Adipose tissue (tissue), 3 donors: Measurements from ENCODE around the gene CABYR. TPM values are rescaled to one million over a fixed set of nuclear protein-coding genes. Genes with fewer than 3 reads are reported as not detected.

Source experiments
- H3K27ac ChIP-seq: one replicate; pipeline ENCODE4 v1.5.1; 2013; ENCODE audit warnings: low read depth, low read length
- WGBS, 3 donors: extraction: QIAGEN DNeasy Blood & Tissue Kit; methylation state at CpG; one replicate each; pipeline ENCODE4 v1.1.7; 2013; 5-methylcytosine and 5-hydroxymethylcytosine counted together
- polyA plus RNA-seq, 3 donors: library from polyadenylated mRNA; stranded (reverse); fragments of 200-250 nt; gene quantifications; one replicate each; pipeline ENCODE4 v1.2.3, GENCODE V29; 2013
- donor health status: healthy with polysubstance abuse.
- donor health status: Bipolar disorder and iron deficiency.
- donor health status: healthy.

CABYR gene
- polyA plus RNA-seq, 3 donors = 0.21 to 1.3 (median 0.90) TPM

DNA sequence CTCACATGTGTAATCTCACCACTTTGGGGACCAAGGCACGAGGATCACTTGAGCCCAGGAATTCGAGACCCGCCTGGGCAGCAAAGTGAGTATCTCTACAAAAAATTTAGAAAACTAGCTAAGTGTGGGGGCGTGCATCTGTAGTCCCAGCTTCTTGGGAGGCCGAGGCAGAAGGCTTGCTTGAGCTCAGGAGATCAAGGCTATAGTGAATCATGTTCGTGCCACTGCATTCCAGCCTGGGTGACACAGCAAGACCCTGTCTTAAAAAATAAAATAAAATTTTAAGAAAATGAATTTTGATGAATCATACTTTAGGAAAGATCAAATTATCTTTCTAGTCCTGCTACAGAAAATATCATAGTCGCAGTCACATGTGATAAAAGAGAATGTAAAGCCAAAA, 46.9 kb downstream of the CABYR start:
- no peak overlapping the region for H3K27ac ChIP-seq
- WGBS, 3 donors = 96% methylated on average over 7 of the region's 7 CpGs

DNA sequence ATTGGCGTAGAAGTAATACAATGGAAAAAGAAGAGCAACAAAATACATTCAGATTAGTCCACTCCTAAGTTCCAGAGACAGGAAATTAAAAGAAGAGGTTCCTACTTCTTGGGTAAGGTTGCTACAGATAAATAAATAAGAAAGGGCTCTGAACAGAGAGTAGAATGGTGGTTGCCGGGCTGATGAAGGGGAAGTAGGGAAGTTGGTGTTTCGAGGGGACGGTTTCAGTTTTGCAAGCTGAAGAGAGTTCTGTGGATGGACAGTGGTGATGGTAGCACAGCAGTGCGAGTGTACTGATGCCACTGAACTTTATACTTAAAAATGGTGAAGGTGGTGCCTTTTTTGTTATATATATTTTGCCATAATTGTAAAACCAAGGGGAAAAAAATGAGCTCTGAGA, 48.2 kb downstream of the CABYR start:
- WGBS, 3 donors = 66 to 93% (median 75%) methylated on average over 5 of the region's 5 CpGs
- H3K27ac ChIP-seq = no peak overlapping the region

- WGBS, 3 donors = 69 to 84% (median 70%) methylated on average over 1 of the region's 1 CpG
- H3K27ac ChIP-seq = no peak overlapping the region
These were observed 48.8 kb downstream of the CABYR start for GRCh38 chr18:24187689-24188088.

- H3K27ac ChIP-seq = no peak overlapping the region
- WGBS, 3 donors = 64 to 85% (median 73%) methylated on average over 5 of the region's 5 CpGs
These were observed 49.3 kb downstream of the CABYR start for GRCh38 chr18:24188120-24188519.

GRCh38 chr18:24189007-24189528, 50.2 kb downstream of the CABYR start:
- no peak overlapping the region for H3K27ac ChIP-seq

GRCh38 chr18:24189664-24190346, 50.9 kb downstream of the CABYR start:
- WGBS, 3 donors = 94% methylated on average over 15 of the region's 15 CpGs
- H3K27ac ChIP-seq = no peak overlapping the region

More at GRCh38 chr18:24189007-24189528, 50.2 kb downstream of the CABYR start:
- WGBS, 3 donors = 58 to 75% (median 64%) methylated on average over 6 of the region's 6 CpGs

GRCh38 chr18:24190590-24190989, 51.7 kb downstream of the CABYR start:
- no peak overlapping the region for H3K27ac ChIP-seq
- WGBS, 3 donors = 76 to 85% (median 83%) methylated on average over 2 of the region's 2 CpGs

- WGBS, 3 donors = 85 to 90% (median 90%) methylated on average over 9 of the region's 9 CpGs
- no peak overlapping the region for H3K27ac ChIP-seq
These were observed 56.6 kb downstream of the CABYR start for GRCh38 chr18:24195296-24196053.

- H3K27ac ChIP-seq = no peak overlapping the region
- WGBS, 3 donors = 86 to 94% (median 89%) methylated on average over 4 of the region's 4 CpGs
These were observed 57.9 kb downstream of the CABYR start for GRCh38 chr18:24196764-24197163.

GRCh38 chr18:24197412-24197811, 58.5 kb downstream of the CABYR start:
- 87 to 97% (median 91%) methylated on average over 1 of the region's 1 CpG for WGBS, 3 donors
- no peak overlapping the region for H3K27ac ChIP-seq

- 49 to 91% (median 57%) methylated on average over 9 of the region's 9 CpGs for WGBS, 3 donors
- no peak overlapping the region for H3K27ac ChIP-seq
These were observed 59.6 kb downstream of the CABYR start for GRCh38 chr18:24198461-24198860.

- WGBS, 3 donors = 82 to 87% (median 87%) methylated on average over 5 of the region's 5 CpGs
- H3K27ac ChIP-seq = no peak overlapping the region
These were observed 60.6 kb downstream of the CABYR start for GRCh38 chr18:24199372-24199962.

DNA sequence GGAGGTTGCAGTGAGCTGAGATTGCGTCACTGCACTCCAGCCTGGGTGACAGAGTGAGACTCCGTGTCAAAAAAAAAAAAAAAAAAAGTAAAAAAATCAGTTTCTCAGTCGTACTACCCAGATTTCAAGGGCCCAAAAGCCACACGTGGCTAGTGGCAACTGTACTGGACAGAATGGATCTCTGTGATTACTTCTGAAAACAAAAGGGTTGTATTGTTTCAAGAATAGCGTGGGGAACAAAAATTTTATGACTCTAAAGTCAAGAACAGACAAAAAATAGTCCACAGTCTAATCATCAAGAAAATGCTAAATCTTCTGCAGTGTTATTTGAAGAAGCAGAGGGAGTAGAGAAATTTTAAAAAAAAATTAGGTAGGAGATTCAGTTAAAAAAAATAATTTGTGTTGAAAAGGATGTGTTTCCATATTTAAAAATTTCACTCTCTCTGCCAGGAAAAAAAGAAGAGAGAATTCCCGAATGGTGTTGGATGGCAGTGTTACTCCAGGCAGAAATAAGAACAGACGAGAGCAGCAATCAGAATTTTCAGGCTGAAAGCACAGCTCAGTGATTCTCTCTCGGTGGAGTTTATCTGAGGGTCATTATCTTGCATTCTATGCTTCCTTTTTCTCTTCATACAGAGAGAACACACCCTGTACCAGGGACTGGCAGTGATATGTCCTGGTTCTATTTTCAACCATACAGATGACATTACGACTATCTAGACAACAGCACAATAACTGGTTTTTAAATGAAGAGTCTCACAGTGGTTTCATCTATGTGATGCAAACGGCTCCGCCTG, 61.8 kb downstream of the CABYR start:
- H3K27ac ChIP-seq = no peak overlapping the region
- WGBS, 3 donors = 73 to 88% (median 73%) methylated on average over 11 of the region's 11 CpGs

GRCh38 chr18:24201699-24202687, 63.1 kb downstream of the CABYR start:
- WGBS, 3 donors = 51 to 90% (median 88%) methylated on average over 8 of the region's 8 CpGs
- H3K27ac ChIP-seq = no peak overlapping the region

GRCh38 chr18:24204904-24205303, 66.0 kb downstream of the CABYR start:
- 90 to 95% (median 91%) methylated on average over 3 of the region's 3 CpGs for WGBS, 3 donors

GRCh38 chr18:24208270-24209035, 69.6 kb downstream of the CABYR start:
- 48 to 63% (median 49%) methylated on average over 2 of the region's 2 CpGs for WGBS, 3 donors

More at GRCh38 chr18:24204904-24205303, 66.0 kb downstream of the CABYR start:
- no peak overlapping the region for H3K27ac ChIP-seq

DNA sequence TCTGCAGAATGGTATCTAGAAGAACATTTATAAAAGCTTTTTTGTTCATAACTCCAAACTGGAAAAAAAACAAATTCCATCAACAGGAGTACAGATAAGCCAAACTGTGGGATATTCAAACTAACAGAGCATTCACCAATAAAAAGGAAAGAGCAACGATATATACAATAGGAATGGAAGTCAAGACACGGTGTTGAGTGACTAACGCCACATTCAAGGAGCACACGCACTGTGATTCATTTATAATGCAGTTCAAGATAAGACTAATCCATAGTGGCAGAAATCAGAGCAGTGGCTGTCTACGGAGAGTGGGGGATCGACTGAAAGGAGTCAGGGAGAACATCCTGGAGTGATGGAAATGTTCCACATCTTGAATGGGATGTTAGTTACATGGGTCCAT, 70.7 kb downstream of the CABYR start:
- 72 to 97% (median 94%) methylated on average over 6 of the region's 6 CpGs for WGBS, 3 donors
- no peak overlapping the region for H3K27ac ChIP-seq

More at GRCh38 chr18:24208270-24209035, 69.6 kb downstream of the CABYR start:
- H3K27ac ChIP-seq = no peak overlapping the region
